HG03108 (cell line): Measurements from ENCODE around the gene MARS1.

Source experiments
- ATAC-seq: cut with Tn5 transposase; IDR thresholded peaks from one replicate; pipeline ENCODE4 v1.9.1; 2021; ENCODE audit warnings: moderate library complexity; ENCODE audit not compliant: unreplicated experiment

Gene MARS1

GRCh38 chr12:57456737-57457490 lies 31.0 kb upstream of the MARS1 start:
- no peak for ATAC-seq

- ATAC-seq = no peak
Measured at GRCh38 chr12:57458665-57459054, 29.2 kb upstream of the MARS1 start.

DNA sequence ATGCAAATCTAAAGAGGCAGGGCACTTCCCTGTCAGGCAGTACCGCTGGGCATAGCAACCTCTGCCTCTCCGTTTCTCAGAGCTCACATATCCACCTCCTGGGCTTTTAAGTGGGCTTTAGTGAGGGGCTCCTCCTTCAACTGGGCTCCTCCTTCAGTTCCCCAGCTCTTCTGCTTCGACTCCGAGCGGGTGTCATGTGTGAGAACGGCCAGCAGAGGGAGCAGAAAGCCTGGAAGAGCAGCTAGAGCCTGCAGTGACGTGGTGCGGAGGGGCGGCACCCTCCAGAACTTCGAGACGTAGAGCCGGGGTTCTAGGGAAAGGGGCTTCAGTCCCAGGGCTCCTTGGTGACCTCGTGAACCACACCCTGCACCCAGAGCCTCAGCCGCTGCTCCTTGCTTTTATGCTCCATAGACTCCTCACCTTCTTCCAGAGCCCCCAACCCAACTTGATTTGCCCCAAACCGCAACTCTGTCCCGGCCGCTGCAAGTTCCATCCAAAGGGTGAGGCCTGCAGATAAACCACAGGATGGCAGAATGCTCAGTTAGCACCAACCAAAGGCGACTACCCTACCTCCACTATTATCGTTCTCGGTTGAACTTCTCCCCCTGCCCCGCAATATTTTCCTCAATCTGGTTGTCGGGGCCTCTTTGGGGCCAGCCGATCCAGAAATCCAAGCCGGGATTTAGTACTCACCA lies 28.7 kb upstream of the MARS1 start:
- ATAC-seq = peak; percentile 48

DNA sequence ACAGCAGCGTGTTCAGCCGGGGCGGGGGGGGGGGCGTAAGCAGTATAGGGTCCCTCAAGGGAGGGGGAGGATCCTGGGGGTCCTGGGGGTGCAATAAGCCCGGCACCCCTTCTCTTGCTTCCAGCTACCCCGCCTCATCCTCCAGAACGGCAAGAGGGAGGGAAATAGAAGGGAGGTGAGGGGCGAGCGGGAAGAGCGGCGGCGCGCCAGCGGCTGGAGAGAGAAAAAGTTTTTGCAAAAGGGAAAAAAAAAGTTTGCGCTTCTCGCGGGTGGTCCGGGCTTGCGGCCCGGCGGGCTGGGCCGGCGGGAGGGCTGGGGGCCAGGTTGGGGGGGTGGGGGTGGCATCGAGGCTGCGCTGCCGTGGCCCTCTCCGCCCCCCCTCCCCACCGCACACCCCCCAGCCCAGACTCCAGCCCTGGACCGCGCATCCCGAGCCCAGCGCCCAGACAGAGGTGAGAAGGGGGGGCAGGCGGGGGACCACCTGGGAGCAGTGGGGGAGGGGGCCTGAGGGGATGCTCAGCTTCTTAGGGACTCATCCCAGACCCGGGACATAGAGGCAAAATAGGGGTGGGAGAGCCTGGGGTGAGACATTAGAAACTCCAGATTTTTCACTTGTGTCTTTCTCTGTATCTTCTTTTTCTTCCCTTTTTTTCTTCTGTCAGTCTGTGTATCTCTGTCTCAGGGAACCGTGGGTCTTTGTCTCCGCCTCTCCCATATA lies 28.0 kb upstream of the MARS1 start, which contains the start of gene GLI1:
GLI1 (plus strand) TSS at position 36 of the 718 bp plus-strand sequence. CDS start 3,907 bp downstream, outside the sequence.
- no peak for ATAC-seq

GRCh38 chr12:57460468-57460784 lies 27.4 kb upstream of the MARS1 start:
- no peak for ATAC-seq

DNA sequence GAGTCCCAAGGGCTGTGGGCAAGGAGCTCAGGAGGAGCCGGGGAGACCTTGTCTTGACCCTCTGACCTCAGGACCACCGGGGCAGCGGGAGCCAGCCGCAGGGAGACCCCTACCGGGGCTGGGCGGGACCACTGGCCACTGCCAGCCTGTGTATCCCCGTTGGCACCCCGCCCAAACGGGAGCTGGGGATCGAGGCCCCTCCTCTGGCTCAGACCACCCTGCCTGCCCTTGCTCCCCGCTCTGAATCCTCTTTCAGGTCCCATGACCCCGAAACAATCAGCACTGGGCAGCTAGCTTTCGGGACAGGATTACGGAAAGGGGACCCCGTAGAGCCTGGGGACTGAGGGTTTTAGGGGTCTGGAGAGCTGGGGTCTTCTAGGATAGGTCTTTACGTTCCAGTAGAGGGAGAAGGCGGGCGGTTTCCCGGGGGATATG lies 27.0 kb upstream of the MARS1 start:
- no peak for ATAC-seq

DNA sequence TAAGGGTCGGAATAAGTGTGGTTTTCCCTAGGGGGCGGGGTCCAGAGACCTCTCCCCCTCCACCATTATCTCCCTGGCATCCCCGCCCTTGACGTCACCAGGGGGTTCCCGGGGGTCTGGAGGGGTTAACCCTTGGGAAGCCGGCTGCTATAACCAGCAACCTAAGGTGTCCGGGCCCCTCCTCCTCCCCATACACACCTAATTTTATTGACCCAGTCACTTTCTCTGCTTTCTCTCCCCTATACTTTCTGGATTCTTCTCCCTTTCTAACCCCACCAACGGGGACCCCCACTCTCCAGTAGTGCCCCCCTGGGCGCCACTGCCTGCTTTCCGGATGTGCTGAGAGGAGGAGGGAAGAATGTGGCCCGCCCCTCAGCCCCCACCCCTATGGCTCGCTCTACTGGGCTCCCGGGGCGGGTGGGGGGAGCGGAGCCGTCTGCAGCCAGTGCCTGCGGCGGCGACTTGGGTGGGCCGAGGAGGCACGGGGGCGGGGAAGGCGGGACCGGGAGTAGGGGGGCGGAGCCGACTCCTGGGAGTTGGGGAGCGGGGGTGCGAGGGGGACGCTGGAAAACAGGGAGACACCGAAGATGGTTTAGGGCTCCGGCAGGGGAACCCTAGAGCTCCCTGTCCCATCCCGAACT lies 26.5 kb upstream of the MARS1 start:
- no peak for ATAC-seq

DNA sequence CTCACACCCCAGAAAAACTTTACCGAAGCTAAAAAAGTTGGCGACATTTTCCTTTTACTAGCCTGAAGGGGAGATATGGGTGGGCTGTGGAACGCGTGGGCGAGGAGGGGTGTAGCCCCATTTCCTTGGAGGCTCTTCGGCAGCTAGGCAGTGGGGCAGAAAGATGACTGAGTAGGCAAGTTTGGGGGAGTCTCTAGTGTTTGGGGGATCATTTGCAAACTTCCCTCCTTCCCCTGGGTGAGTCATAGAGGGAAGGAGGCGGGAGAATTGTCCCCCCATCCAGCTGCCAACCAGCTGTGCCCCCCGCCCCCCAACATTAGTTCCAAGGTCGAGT lies 26.0 kb upstream of the MARS1 start:
- ATAC-seq = no peak

DNA sequence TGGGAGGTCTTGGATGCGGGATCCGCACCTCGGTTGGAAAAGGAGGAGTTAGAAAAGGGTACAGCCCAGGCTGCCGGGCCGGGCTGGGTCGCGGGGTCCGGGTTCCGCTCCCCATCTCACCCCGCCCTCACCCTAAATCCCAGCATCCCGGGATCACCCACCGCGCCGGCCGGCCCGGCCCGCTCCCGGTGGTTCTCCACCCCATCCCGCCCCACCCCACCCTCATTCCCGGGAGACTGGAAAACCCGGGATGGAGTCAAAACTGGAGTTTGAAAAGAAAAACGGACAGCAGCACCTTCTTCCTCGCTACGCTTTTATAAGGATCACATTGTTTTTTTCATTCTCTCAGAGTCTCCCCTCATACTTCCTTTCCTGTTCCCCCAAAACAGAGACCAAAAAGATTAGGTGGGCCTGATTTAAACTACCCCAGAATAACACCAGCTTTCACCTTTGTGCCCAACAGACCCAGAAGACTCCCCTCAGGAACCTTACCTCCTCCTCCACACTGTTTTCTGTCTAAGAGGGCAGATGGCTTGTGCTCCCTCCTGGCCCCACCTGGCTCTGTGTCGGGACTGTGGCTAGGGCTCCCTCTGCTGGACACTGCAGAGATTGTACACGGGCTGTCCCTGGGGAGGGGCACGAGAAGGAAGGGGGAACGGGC lies 25.5 kb upstream of the MARS1 start:
- peak; percentile 53 for ATAC-seq

DNA sequence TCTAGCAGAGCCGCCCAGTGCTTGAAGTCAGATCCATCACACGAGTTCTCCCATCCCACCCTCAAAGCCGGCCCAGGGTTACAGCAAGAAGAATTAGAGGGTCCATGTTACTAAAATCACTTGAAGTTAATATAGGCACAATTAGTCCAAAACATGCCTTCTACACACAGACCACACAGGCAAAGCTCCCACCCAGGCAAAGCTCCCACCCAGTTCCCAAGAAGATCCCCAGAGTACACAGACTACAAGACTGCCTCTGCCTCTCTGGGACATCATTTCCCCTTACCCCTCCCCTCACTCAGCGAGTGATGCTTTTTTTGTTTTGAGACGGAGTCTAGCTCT lies 25.0 kb upstream of the MARS1 start:
- no peak for ATAC-seq

DNA sequence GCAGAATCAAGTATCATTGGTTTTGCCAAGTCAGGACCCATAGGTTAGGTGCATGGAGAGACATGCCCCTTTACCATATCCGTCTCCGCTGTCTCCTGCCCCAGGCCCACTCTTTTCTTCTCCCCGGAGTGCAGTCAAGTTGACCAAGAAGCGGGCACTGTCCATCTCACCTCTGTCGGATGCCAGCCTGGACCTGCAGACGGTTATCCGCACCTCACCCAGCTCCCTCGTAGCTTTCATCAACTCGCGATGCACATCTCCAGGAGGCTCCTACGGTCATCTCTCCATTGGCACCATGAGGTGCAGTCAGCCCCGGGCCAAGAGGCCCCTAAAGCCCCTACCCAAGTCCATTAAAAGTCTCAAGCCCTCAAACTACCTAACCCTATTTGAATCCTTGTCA lies 23.3 kb upstream of the MARS1 start:
- ATAC-seq = no peak

DNA sequence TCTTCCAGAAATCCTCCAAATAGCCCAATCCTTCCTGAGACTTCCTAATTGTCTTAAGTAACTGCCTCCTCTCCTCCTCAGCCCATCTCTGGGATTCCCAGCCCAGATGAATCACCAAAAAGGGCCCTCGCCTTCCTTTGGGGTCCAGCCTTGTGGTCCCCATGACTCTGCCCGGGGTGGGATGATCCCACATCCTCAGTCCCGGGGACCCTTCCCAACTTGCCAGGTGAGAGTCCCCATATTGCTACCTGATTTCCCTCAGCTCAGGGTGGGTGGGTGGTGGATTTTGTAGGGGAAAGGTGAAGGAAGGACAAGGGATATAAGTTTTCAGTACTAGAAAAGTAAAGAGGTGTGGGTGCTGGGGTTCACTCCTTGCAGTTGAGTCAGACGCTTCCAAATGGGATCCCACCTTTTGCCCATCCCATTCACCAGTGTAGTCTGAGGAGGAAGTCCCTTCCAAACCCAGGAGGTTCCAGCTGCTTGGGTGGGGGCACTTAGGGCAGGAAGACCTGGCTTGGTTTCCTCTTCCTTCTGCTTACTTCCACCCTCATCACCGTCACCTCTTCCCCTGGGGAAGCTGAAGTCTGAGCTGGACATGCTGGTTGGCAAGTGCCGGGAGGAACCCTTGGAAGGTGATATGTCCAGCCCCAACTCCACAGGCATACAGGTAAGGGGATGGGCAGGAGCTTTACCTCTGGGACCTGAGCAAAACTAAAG lies 22.7 kb upstream of the MARS1 start:
- ATAC-seq = no peak

- ATAC-seq = no peak
Measured at GRCh38 chr12:57465747-57466505, 21.9 kb upstream of the MARS1 start.

DNA sequence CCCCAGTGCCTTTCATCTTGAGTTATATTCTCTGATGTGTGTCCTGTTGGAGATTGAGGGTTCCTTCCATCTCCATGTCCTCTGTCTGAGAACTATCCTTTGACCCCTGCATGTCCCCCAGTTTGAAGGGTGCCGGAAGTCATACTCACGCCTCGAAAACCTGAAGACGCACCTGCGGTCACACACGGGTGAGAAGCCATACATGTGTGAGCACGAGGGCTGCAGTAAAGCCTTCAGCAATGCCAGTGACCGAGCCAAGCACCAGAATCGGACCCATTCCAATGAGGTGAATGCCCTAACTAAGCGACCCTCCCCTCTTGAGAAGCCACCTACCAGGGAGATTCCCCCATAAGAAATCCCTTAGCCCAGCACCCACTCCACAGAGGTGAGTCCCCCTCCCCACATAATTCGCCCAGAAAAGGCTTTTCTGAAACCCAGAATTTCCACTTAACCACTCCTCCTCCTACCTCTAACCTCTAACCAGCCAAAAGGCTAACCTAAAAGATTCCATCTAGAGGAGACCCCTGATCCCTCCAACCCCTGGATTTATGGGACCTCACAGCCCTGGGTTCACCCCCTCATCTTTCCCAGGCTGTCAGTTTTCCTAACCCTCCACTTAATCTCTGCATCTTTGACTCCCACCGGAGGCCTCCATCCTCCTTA lies 20.5 kb upstream of the MARS1 start:
- no peak for ATAC-seq

GRCh38 chr12:57467915-57468314 lies 20.0 kb upstream of the MARS1 start:
- no peak for ATAC-seq

- no peak for ATAC-seq
Measured at GRCh38 chr12:57469296-57470164, 18.3 kb upstream of the MARS1 start.

- ATAC-seq = no peak
Measured at GRCh38 chr12:57470286-57470969, 17.4 kb upstream of the MARS1 start.
